H1 (cell line): ENCODE measurements around the gene JPH2. TPM values are rescaled to one million over a fixed set of nuclear protein-coding genes. Genes with fewer than 3 reads are reported as not detected.

Experiments used
- CTCF ChIA-PET: fragments of 300-600 bp; sonication (Branson Sonifier 250); formaldehyde crosslinking; loops from one replicate; lab custom pipeline; 2021; ENCODE audit not compliant: partially characterized antibody; lab: Charles Lee
- POLR2A ChIA-PET: fragments of 300-600 bp; sonication (Branson Sonifier 250); formaldehyde crosslinking; loops from one replicate; lab custom pipeline; 2021; ENCODE audit warnings: inconsistent platforms; ENCODE audit not compliant: partially characterized antibody; lab: Charles Lee
- DNase-seq, 2 experiments: peaks; one replicate each; pipeline versions ENCODE4 v3.0.0 to v3.0.0-alpha.2; 2010 to 2022; ENCODE audit warnings: low spot score in 2 of 2, low read depth in 1 of 2, mixed read lengths in 1 of 2
- FAIRE-seq: peaks from 2 replicates; lab custom pipeline; 2011; peaks lifted over from hg19 to GRCh38; lab: Jason Lieb, UNC
- H2AFZ ChIP-seq: 2 replicates; pipeline ENCODE4 v1.8.1; 2012; ENCODE audit warnings: low read length, inconsistent platforms
- H2AK5ac ChIP-seq: 2 replicates; pipeline ENCODE4 v1.6.1; 2013; ENCODE audit warnings: low read depth, low read length
- H2BK120ac ChIP-seq: replicated peaks from 2 replicates; pipeline ENCODE3; 2013; ENCODE audit warnings: low read depth, low read length, inconsistent platforms
- H2BK12ac ChIP-seq: 2 replicates; pipeline ENCODE4 v1.6.1; 2013; ENCODE audit warnings: low read depth, low read length
- H2BK15ac ChIP-seq: 2 replicates; pipeline ENCODE4 v1.6.1; 2013; ENCODE audit warnings: low read length
- H2BK20ac ChIP-seq: 2 replicates; pipeline ENCODE4 v1.6.1; 2013; ENCODE audit warnings: low read length
- H2BK5ac ChIP-seq: 2 replicates; pipeline ENCODE4 v1.6.1; 2013; ENCODE audit warnings: low read depth, low read length
- H3K14ac ChIP-seq: 2 replicates; pipeline ENCODE4 v1.6.1; 2013; ENCODE audit warnings: inconsistent platforms; ENCODE audit not compliant: insufficient read length
- H3K18ac ChIP-seq: 2 replicates; pipeline ENCODE4 v1.6.1; 2013; ENCODE audit warnings: low read length; ENCODE audit errors: extremely low read depth
- H3K23ac ChIP-seq: 2 replicates; pipeline ENCODE4 v1.6.1; 2013; ENCODE audit warnings: inconsistent platforms; ENCODE audit not compliant: insufficient read length
- H3K23me2 ChIP-seq: 2 replicates; pipeline ENCODE4 v1.6.1; 2013; ENCODE audit warnings: low read depth, low read length
- H3K27ac ChIP-seq: 2 replicates; pipeline ENCODE4 v1.6.1; 2011; ENCODE audit warnings: low read depth, low read length, inconsistent platforms
- H3K27me3 ChIP-seq, 4 experiments: replicated peaks in 1 of 4; 1 replicate in 1 of 4; 2 replicates in 3 of 4; pipeline versions ENCODE4 v1.6.1 to v1.8.1; 2011 to 2013; ENCODE audit warnings: low read length in 3 of 4, mild to moderate bottlenecking in 3 of 4, inconsistent platforms in 2 of 4, mixed read lengths in 2 of 4, moderate library complexity in 1 of 4; ENCODE audit not compliant: control insufficient read depth in 3 of 4, insufficient read depth in 3 of 4; ENCODE audit errors: extremely low read depth in 1 of 4
- H3K36me3 ChIP-seq, 4 experiments: 2 replicates each; pipeline versions ENCODE4 v1.6.1 to v1.8.1; 2011 to 2013; ENCODE audit warnings: mild to moderate bottlenecking in 4 of 4, low read length in 3 of 4, moderate library complexity in 2 of 4, control low read depth in 1 of 4, inconsistent platforms in 1 of 4; ENCODE audit not compliant: insufficient read depth in 4 of 4, control insufficient read depth in 2 of 4
- H3K4ac ChIP-seq: replicated peaks from 2 replicates; pipeline ENCODE3; 2013; ENCODE audit warnings: low read length, low read depth, mixed read lengths, inconsistent platforms; ENCODE audit not compliant: insufficient read length
- H3K4me1 ChIP-seq, 4 experiments: replicated peaks in 1 of 4; 1 replicate in 1 of 4; 2 replicates in 3 of 4; pipeline versions ENCODE4 v1.6.1 to v1.8.1; 2011 to 2013; ENCODE audit warnings: low read length in 3 of 4, inconsistent platforms in 2 of 4, mixed read lengths in 1 of 4; ENCODE audit not compliant: insufficient read depth in 4 of 4, control insufficient read depth in 3 of 4
- H3K4me2 ChIP-seq, 2 experiments: 2 replicates each; pipeline versions ENCODE4 v1.6.1 to v1.8.1; 2011 to 2013; ENCODE audit warnings: low read depth in 2 of 2, low read length in 2 of 2, control low read depth in 1 of 2, inconsistent platforms in 1 of 2, mild to moderate bottlenecking in 1 of 2; ENCODE audit not compliant: insufficient read depth in 1 of 2
- H3K4me3 ChIP-seq, 4 experiments: fragments of 200-600, 300-600 bp in 1 of 4; sonication (generic), shearing (Covaris generic), sonication (Bioruptor Twin) in 1 of 4; 2 replicates each; pipeline versions ENCODE4 v1.5.1 to v1.8.1; 2011 to 2016; ENCODE audit warnings: low read length in 4 of 4, low read depth in 3 of 4, control low read depth in 2 of 4, inconsistent platforms in 2 of 4, mild to moderate bottlenecking in 2 of 4, mixed read lengths in 1 of 4, moderate library complexity in 1 of 4; ENCODE audit not compliant: insufficient read depth in 2 of 4; ENCODE audit errors: extremely low read depth in 1 of 4
- H3K56ac ChIP-seq: replicated peaks from 2 replicates; pipeline ENCODE3; 2013; ENCODE audit warnings: low read depth, mild to moderate bottlenecking, mixed read lengths, low read length, inconsistent platforms; ENCODE audit not compliant: insufficient read length
- H3K79me1 ChIP-seq: 2 replicates; pipeline ENCODE4 v1.6.1; 2013; ENCODE audit warnings: low read depth, low read length, control low read depth
- H3K79me2 ChIP-seq, 2 experiments: 2 replicates each; pipeline versions ENCODE4 v1.6.1 to v1.8.1; 2012 to 2013; ENCODE audit warnings: low read length in 2 of 2, mild to moderate bottlenecking in 2 of 2, inconsistent platforms in 1 of 2; ENCODE audit not compliant: insufficient read depth in 2 of 2, control insufficient read depth in 1 of 2
- H3K9ac ChIP-seq, 4 experiments: replicated peaks in 1 of 4; 1 replicate in 1 of 4; 2 replicates in 3 of 4; pipeline versions ENCODE4 v1.6.1 to v1.8.1; 2011 to 2013; ENCODE audit warnings: low read depth in 3 of 4, low read length in 3 of 4, control low read depth in 2 of 4, mild to moderate bottlenecking in 2 of 4, moderate library complexity in 2 of 4, inconsistent platforms in 1 of 4; ENCODE audit errors: extremely low read depth in 1 of 4
- H3K9me3 ChIP-seq, 2 experiments: 2 replicates each; pipeline versions ENCODE4 v1.6.1 to v1.8.1; 2012 to 2013; ENCODE audit warnings: mild to moderate bottlenecking in 2 of 2, moderate library complexity in 2 of 2, control low read depth in 1 of 2, inconsistent platforms in 1 of 2, low read depth in 1 of 2, low read length in 1 of 2, mixed read lengths in 1 of 2; ENCODE audit not compliant: insufficient read depth in 2 of 2
- H4K20me1 ChIP-seq, 2 experiments: replicated peaks in 1 of 2; 2 replicates each; pipeline versions ENCODE3 to v1.8.1; 2011 to 2013; ENCODE audit warnings: inconsistent platforms in 2 of 2, low read length in 2 of 2, mild to moderate bottlenecking in 1 of 2; ENCODE audit not compliant: insufficient read depth in 2 of 2, control insufficient read depth in 1 of 2
- H4K5ac ChIP-seq: 2 replicates; pipeline ENCODE4 v1.6.1; 2013; ENCODE audit warnings: low read length, low read depth, mixed read lengths, inconsistent platforms; ENCODE audit not compliant: insufficient read length
- H4K8ac ChIP-seq: 2 replicates; pipeline ENCODE4 v1.8.0; 2013; ENCODE audit warnings: mild to moderate bottlenecking, moderate library complexity, low read length, inconsistent platforms; ENCODE audit not compliant: insufficient read depth; ENCODE audit errors: extremely low read depth
- H4K91ac ChIP-seq: replicated peaks from 2 replicates; pipeline ENCODE3; 2013; ENCODE audit warnings: low read length, mixed read lengths, inconsistent platforms; ENCODE audit not compliant: insufficient read length
- ASH2L ChIP-seq: fragments of 200-600, 300-600 bp; sonication (generic); IDR thresholded peaks from one replicate; pipeline ENCODE4 v1.7.1; 2017; ENCODE audit warnings: low read length
- BCL11A ChIP-seq, 2 experiments: IDR thresholded peaks; one replicate each; pipeline ENCODE4 v1.6.1; 2011; ENCODE audit warnings: low read depth in 2 of 2, low read length in 2 of 2, mild to moderate bottlenecking in 2 of 2
- CEBPB ChIP-seq: IDR thresholded peaks from 2 replicates; pipeline ENCODE4 v1.6.1; 2012; ENCODE audit warnings: low read depth, low read length
- CHD1 ChIP-seq: IDR thresholded peaks from 2 replicates; pipeline ENCODE4 v1.6.1; 2012; ENCODE audit warnings: low read depth, low read length, improper control_type of control experiment
- CREB1 ChIP-seq: IDR thresholded peaks from 2 replicates; pipeline ENCODE4 v1.6.1; 2012; ENCODE audit warnings: inconsistent platforms
- HDAC6 ChIP-seq: IDR thresholded peaks from one replicate; pipeline ENCODE4 v1.7.1; 2012; ENCODE audit warnings: low read depth, mild to moderate bottlenecking, inconsistent platforms, low read length, moderate library complexity
- KDM5A ChIP-seq: fragments of 200-600 bp; IDR thresholded peaks from 2 replicates; pipeline ENCODE4 v1.7.1; 2012; ENCODE audit warnings: mild to moderate bottlenecking, low read length, inconsistent platforms, mixed read lengths
- MAX ChIP-seq: IDR thresholded peaks from 2 replicates; pipeline ENCODE4 v1.6.1; 2012; ENCODE audit warnings: inconsistent platforms
- SUZ12 ChIP-seq: fragments of 200-600 bp; sonication (generic); IDR thresholded peaks from 2 replicates; pipeline ENCODE4 v1.6.1; 2012; ENCODE audit warnings: mild to moderate bottlenecking, inconsistent platforms, low read length, moderate library complexity, mixed read lengths
- ZNF274 ChIP-seq: IDR thresholded peaks from 2 replicates; pipeline ENCODE4 v1.7.0; 2012; ENCODE audit warnings: low read length, borderline replicate concordance; ENCODE audit errors: extremely low read depth
- WGBS, 2 experiments: shearing (Covaris generic) in 1 of 2; methylation state at CpG; one replicate each; pipeline versions ENCODE4 v1.1.6 to v1.1.7; 2013 to 2015; ENCODE audit warnings: low lambda C conversion rate in 2 of 2, mixed read lengths in 2 of 2, inconsistent platforms in 1 of 2, low coverage in 1 of 2, missing lambda C conversion rate in 1 of 2; ENCODE audit not compliant: insufficient replicate concordance in 2 of 2, insufficient coverage in 1 of 2, insufficient read length in 1 of 2; ENCODE audit errors: extremely low coverage in 1 of 2, missing lambda C conversion rate in 1 of 2; 5-methylcytosine and 5-hydroxymethylcytosine counted together
- polyA plus RNA-seq, 7 experiments: library from polyadenylated mRNA; depleted of rRNA in 3 of 7; stranded (reverse) in 5 of 7; unstranded in 2 of 7; fragments of >200 nt in 5 of 7; fragments of 200-250 nt in 2 of 7; gene quantifications; 1 replicate in 5 of 7; 2 replicates in 1 of 7; 4 replicates in 1 of 7; pipeline versions ENCODE4 v1.2.1 to v1.2.3, GENCODE V29; 2011 to 2013; ENCODE audit warnings: missing spikeins in 2 of 7, mixed read lengths in 2 of 7
- total RNA-seq: library from RNA; stranded (reverse); fragmentation: NEBNext Ultra II Directional; extraction: Animal tissue kit (Norgen Biotek cat#: 25700); gene quantifications from 2 replicates; pipeline ENCODE4 v1.2.1, GENCODE V29; 2021
- TF ChIP-seq, protein P1 (sequence below): IDR thresholded peaks from 2 replicates; pipeline ENCODE4 v1.6.1; 2011; ENCODE audit warnings: low read length, improper control_type of control experiment
- TF ChIP-seq, protein P2 (sequence below): IDR thresholded peaks from 2 replicates; pipeline ENCODE4 v1.6.1; 2011; ENCODE audit warnings: low read depth, mild to moderate bottlenecking, low read length; ENCODE audit not compliant: insufficient read depth

Gene JPH2
- total and polyA plus RNA-seq, 2 of the 8 experiments (the other 6 are each of a cell fraction or from before 2014, with no cell fraction given), result 0.59 to 1.3 TPM

DNA sequence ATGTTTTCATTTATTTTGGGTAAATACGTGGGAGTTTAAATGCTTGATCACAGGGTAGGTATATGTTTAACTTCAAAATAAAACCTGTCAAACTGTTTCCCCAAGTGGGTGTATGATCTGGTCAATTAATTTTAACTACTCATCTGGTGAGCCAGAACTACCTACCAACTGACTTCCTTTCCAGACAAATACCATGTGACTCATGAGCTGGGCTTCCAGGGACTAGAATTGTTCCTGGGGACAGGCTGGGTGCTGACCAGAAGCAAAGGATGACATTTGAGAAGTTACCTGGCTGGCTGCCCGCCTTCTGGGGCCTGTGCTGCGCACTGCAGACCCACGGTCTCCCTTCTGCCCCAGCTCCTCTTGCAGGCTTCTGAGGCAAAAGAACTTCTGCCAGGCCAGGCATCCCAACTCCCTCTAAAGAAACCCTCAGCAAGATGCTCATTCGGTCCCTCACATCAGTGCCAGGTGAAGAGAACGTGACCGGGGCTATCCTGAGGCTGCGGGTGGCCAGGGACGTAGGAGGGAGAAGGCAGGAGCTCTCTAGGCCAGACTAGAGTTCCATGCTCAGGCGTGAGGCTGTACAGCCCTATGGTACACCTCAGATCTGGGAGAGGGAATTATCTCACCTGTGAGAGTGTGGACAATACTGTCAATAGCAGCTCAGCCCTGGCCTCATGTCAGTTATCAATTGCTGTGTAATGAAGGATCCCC is 103.6 kb downstream of the JPH2 start:
- 90% methylated on average over 10 of the region's 10 CpGs; no CpG with 5 or more reads in 1 of the 2 experiments for WGBS, 2 experiments
- H2AFZ ChIP-seq, result no peak overlapping the region
- H4K5ac ChIP-seq, result no peak overlapping the region
- no peaks in the 10 kb centered on the region for H3K79me2 ChIP-seq
- H2BK20ac ChIP-seq, result no peak overlapping the region
- no peaks in the 10 kb centered on the region; the same call in 1 of the 2 replicates for H3K79me1 ChIP-seq
- no peaks in the 10 kb centered on the region for H4K20me1 ChIP-seq
- no peak for DNase-seq
- H3K4me2 ChIP-seq, result no peak overlapping the region
- no peak overlapping the region for H2AK5ac ChIP-seq
- H2BK12ac ChIP-seq, result no peak overlapping the region
- H3K18ac ChIP-seq, result no peak overlapping the region
- no peaks in the 10 kb centered on the region for H3K9me3 ChIP-seq
- H3K56ac ChIP-seq, result no peak overlapping the region
- H3K4me3 ChIP-seq, result no peak overlapping the region
- no peak overlapping the region; the same call in 1 of the 2 replicates for H4K8ac ChIP-seq
- ChIA-PET CTCF (interaction anchor here (0.7 to 8.1 kb wide), 8 partner anchors 9 to 327 kb away, joined by 3 to 98 read pairs (median 4); no protein-coding TSS in a partner anchor), POLR2A (no interaction called here)
- no peak overlapping the region for H2BK120ac ChIP-seq
- no peak overlapping the region; the same call in 1 of the 2 replicates for H2BK15ac ChIP-seq
- no peak overlapping the region for H3K27ac ChIP-seq
- no peaks in the 10 kb centered on the region for H3K4me1 ChIP-seq
- no peaks in the 10 kb centered on the region for H3K27me3 ChIP-seq
- no peaks in the 10 kb centered on the region for H3K36me3 ChIP-seq
- H3K14ac ChIP-seq, result no peak overlapping the region
- H4K91ac ChIP-seq, result no peak overlapping the region
- no peak overlapping the region for H3K9ac ChIP-seq
- no peak for FAIRE-seq
- H3K23me2 ChIP-seq, result no peaks in the 10 kb centered on the region
- H2BK5ac ChIP-seq, result no peak overlapping the region
- no peak overlapping the region for H3K23ac ChIP-seq
- H3K4ac ChIP-seq, result no peak overlapping the region
- TF ChIP-seq, protein P1, sequence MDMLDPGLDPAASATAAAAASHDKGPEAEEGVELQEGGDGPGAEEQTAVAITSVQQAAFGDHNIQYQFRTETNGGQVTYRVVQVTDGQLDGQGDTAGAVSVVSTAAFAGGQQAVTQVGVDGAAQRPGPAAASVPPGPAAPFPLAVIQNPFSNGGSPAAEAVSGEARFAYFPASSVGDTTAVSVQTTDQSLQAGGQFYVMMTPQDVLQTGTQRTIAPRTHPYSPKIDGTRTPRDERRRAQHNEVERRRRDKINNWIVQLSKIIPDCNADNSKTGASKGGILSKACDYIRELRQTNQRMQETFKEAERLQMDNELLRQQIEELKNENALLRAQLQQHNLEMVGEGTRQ, result no peak
- no peak for TF ChIP-seq ZNF274
- TF ChIP-seq, protein P2, sequence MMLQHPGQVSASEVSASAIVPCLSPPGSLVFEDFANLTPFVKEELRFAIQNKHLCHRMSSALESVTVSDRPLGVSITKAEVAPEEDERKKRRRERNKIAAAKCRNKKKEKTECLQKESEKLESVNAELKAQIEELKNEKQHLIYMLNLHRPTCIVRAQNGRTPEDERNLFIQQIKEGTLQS, result no peak
- TF ChIP-seq HDAC6, result no peak
- TF ChIP-seq CREB1, result no peak
- TF ChIP-seq BCL11A (IDR thresholded peaks at IDR 0.05; ENCODE audit: low read depth in 2 of 2, low read length in 2 of 2), result no peak
- TF ChIP-seq SUZ12, result no peak
- no peak for TF ChIP-seq CHD1
- TF ChIP-seq CEBPB, result no peak
- no peak for TF ChIP-seq MAX
- TF ChIP-seq KDM5A, result no peak
- TF ChIP-seq ASH2L, result no peak
